ENCODE measurements around the gene ARPC2. TPM values are rescaled to one million over a fixed set of nuclear protein-coding genes. Genes with fewer than 3 reads are reported as not detected.

The ARPC2 gene
- total RNA-seq, 3 donors from 2014 or later (not counting 1 experiment from before 2014, with no cell fraction given), result 824 to 880 (median 830) TPM

- intact Hi-C loops (cut with micrococcal nuclease), result no loop called here
- DNase-seq (no peak), ATAC-seq (no peak)
- Histone ChIP-seq H3K36me3 (ENCODE audit: control insufficient read depth, insufficient read depth, low read length) (peaks cover 46% of the 10 kb centered on the region), H3K27me3 (ENCODE audit: control insufficient read depth, insufficient read depth, low read length) (no peaks in the 10 kb centered on the region), H3K4me1 (ENCODE audit: control insufficient read depth, insufficient read depth, low read length) (peaks cover 48% of the 10 kb centered on the region), H3K27ac (ENCODE audit: low read length) (no peak overlapping the region), H3K9me3 (ENCODE audit: control insufficient read depth, insufficient read depth, low read length) (no peaks in the 10 kb centered on the region), H3K4me3 (ENCODE audit: low read length) (no peak overlapping the region)
- no peak overlapping the region for H3K4me3 Mint-ChIP-seq
- H3K36me3 Mint-ChIP-seq, result no peaks in the 10 kb centered on the region
- 94% methylated on average over 22 of the region's 22 CpGs for WGBS (ENCODE audit: insufficient coverage)
- H3K27me3 Mint-ChIP-seq (ENCODE audit: low read depth in 2 of 2), result no peaks in the 10 kb centered on the region
- H3K27ac Mint-ChIP-seq, result peak overlapping the region in 1 of 2 donors; percentile 60
- no peak for TF ChIP-seq CTCF (IDR thresholded peaks at IDR 0.05)
- H3K4me1 Mint-ChIP-seq, result peaks cover 15 to 37% of the 10 kb centered on the region in 2 donors
- H3K9me3 Mint-ChIP-seq, result no peaks in the 10 kb centered on the region
Measured at GRCh38 chr2:218264773-218265561, 48.0 kb downstream of the ARPC2 start.

GRCh38 chr2:218265626-218266025 is 48.6 kb downstream of the ARPC2 start:
- no peaks in the 10 kb centered on the region for H3K9me3 Mint-ChIP-seq
- intact Hi-C loops (cut with micrococcal nuclease), result no loop called here
- 94% methylated on average over 8 of the region's 8 CpGs for WGBS (ENCODE audit: insufficient coverage)
- no peaks in the 10 kb centered on the region for H3K9me3 ChIP-seq (ENCODE audit: control insufficient read depth, insufficient read depth, low read length)
- peaks cover 48% of the 10 kb centered on the region for H3K4me1 ChIP-seq (ENCODE audit: control insufficient read depth, insufficient read depth, low read length)
- no peak for ATAC-seq
- H3K4me3 ChIP-seq (ENCODE audit: low read length), result no peak overlapping the region
- H3K27me3 ChIP-seq (ENCODE audit: control insufficient read depth, insufficient read depth, low read length), result no peaks in the 10 kb centered on the region
- H3K36me3 Mint-ChIP-seq, result no peaks in the 10 kb centered on the region
- H3K36me3 ChIP-seq (ENCODE audit: control insufficient read depth, insufficient read depth, low read length), result peaks cover 46% of the 10 kb centered on the region
- peak overlapping the region in 1 of 2 donors; percentile 60 for H3K27ac Mint-ChIP-seq
- H3K4me1 Mint-ChIP-seq, result peaks cover 21 to 43% of the 10 kb centered on the region in 2 donors
- DNase-seq, result no peak
- H3K4me3 Mint-ChIP-seq, result no peak overlapping the region
- no peak for TF ChIP-seq CTCF (IDR thresholded peaks at IDR 0.05)
- H3K27me3 Mint-ChIP-seq (ENCODE audit: low read depth in 2 of 2), result no peaks in the 10 kb centered on the region
- no peak overlapping the region for H3K27ac ChIP-seq (ENCODE audit: low read length)

GRCh38 chr2:218266316-218266979 is 49.5 kb downstream of the ARPC2 start:
- intact Hi-C loops (cut with micrococcal nuclease), result no loop called here
- no peak for TF ChIP-seq CTCF (IDR thresholded peaks at IDR 0.05)

More at GRCh38 chr2:218266316-218266979, 49.5 kb downstream of the ARPC2 start:
- peaks cover 46% of the 10 kb centered on the region for H3K36me3 ChIP-seq (ENCODE audit: control insufficient read depth, insufficient read depth, low read length)
- Mint-ChIP-seq H3K4me3 (no peak overlapping the region), H3K4me1 (peaks cover 29 to 52% of the 10 kb centered on the region in 2 donors), H3K36me3 (no peaks in the 10 kb centered on the region), H3K27ac (no peak overlapping the region), H3K9me3 (no peaks in the 10 kb centered on the region), H3K27me3 (ENCODE audit: low read depth in 2 of 2) (no peaks in the 10 kb centered on the region)
- 94% methylated on average over 15 of the region's 15 CpGs for WGBS (ENCODE audit: insufficient coverage)
- H3K27ac ChIP-seq (ENCODE audit: low read length), result no peak overlapping the region
- H3K27me3 ChIP-seq (ENCODE audit: control insufficient read depth, insufficient read depth, low read length), result no peaks in the 10 kb centered on the region
- ATAC-seq, result no peak
- no peaks in the 10 kb centered on the region for H3K9me3 ChIP-seq (ENCODE audit: control insufficient read depth, insufficient read depth, low read length)
- no peak for DNase-seq
- peaks cover 48% of the 10 kb centered on the region for H3K4me1 ChIP-seq (ENCODE audit: control insufficient read depth, insufficient read depth, low read length)
- H3K4me3 ChIP-seq (ENCODE audit: low read length), result no peak overlapping the region
